NOMO-1 treated with dmso at 0.1 percent for 144 hours (cell line): ENCODE data around the gene HIPK2.

ENCODE experiments used
- DNase-seq: peaks from one replicate; lab custom pipeline; 2025; ENCODE audit not compliant: unreplicated experiment; lab: John Stamatoyannopoulos, UW

HIPK2 gene

GRCh38 chr7:139655305-139655704 is 122.5 kb downstream of the HIPK2 start:
- DNase-seq: no peak

GRCh38 chr7:139654276-139655181 is 123.3 kb downstream of the HIPK2 start:
- DNase-seq: no peak

DNA sequence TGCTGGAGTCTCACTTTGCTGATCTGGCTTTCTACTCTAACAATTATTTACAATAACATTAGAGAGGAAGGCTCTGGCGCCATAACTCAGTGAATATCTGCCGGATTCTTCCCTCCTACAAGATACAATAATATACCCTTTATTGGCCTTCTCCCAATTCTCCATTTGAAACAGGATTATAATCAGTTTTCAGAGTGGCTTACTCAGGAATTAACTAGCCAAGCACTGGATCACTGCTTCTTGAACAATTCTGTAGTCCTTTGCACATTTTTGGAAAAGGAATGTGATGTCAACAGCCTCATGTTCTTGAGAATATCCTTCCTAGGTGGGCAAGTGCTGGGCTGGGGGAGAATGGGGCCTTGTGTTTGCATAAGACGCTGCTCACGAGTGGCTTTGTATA is 125.9 kb downstream of the HIPK2 start:
- no peak for DNase-seq

GRCh38 chr7:139651308-139651707 is 126.5 kb downstream of the HIPK2 start:
- no peak for DNase-seq

GRCh38 chr7:139650429-139651100 is 127.2 kb downstream of the HIPK2 start:
- DNase-seq: no peak

DNA sequence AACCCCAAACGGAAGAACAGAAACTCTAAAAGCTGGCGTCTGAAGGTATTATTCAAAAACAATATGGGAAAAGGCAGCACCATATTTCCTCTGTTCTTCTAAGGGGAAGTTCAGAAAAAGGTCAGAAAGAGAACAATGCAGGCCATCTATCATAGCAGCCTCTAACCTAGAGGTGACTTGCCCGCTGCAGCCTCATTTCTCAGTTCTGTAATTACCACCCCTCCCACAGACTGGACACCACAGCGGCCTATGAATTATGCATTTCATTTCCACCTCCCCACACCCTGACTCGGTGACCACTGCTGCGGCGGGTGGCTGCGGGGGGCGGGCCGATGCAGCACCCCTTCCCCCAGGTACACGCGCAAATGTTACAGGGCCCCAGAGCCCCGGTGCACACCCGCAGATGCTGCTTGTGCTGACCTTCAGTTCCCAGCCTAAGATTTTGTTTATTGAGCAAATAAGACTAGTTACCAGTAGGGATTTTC is 128.8 kb downstream of the HIPK2 start:
- DNase-seq: peak; percentile 24

- no peak for DNase-seq
These were observed 129.4 kb downstream of the HIPK2 start for GRCh38 chr7:139648391-139648861.

DNA sequence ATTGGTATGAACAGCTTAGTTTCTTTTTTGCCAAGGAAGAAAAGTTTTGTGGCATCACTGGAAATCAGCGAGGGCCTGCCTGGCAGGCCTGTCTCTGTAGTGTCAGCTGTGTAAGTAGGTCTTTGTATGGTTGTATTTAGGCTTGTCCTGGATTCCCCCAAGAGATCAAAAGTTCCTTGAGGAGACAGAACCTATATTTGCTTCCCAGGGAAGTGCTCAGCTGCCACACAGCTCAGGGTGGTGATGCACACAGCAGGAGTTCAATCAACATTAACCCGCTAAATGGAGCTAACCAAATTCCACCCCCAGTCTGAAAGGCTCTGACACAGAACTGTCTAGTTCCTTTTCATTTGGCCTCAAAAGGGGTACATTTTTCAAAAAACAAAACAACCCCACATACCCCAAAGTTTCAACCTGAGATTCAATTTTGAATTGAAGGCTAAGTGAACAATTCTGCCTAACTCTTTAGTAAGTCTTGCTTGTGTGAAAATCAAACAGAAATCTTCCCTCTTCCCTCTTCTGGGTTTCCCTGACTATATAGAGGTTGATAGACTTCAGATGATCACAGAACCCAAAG is 129.9 kb downstream of the HIPK2 start:
- DNase-seq: no peak

- DNase-seq: no peak
These were observed 130.7 kb downstream of the HIPK2 start for GRCh38 chr7:139647085-139647484.

DNA sequence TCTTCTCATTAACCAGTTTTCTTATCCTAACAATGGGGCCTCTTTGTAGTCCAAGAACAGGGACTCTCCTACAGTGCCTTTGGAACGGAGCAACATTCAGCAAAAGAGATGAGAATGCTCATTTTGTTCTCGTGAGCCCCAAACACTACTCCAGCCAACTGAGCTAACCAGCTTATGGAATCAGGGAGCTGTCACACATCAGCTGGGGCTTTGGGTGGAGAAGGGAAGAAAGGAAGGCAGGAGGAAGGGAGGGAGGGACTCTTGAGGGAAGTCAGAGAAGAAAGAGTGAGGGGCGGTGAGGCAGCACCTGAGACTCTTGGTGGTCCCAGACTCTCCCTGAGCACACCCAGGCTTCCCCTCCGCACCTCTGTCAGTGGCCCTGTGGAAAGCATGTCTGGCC is 131.2 kb downstream of the HIPK2 start:
- DNase-seq: no peak

DNA sequence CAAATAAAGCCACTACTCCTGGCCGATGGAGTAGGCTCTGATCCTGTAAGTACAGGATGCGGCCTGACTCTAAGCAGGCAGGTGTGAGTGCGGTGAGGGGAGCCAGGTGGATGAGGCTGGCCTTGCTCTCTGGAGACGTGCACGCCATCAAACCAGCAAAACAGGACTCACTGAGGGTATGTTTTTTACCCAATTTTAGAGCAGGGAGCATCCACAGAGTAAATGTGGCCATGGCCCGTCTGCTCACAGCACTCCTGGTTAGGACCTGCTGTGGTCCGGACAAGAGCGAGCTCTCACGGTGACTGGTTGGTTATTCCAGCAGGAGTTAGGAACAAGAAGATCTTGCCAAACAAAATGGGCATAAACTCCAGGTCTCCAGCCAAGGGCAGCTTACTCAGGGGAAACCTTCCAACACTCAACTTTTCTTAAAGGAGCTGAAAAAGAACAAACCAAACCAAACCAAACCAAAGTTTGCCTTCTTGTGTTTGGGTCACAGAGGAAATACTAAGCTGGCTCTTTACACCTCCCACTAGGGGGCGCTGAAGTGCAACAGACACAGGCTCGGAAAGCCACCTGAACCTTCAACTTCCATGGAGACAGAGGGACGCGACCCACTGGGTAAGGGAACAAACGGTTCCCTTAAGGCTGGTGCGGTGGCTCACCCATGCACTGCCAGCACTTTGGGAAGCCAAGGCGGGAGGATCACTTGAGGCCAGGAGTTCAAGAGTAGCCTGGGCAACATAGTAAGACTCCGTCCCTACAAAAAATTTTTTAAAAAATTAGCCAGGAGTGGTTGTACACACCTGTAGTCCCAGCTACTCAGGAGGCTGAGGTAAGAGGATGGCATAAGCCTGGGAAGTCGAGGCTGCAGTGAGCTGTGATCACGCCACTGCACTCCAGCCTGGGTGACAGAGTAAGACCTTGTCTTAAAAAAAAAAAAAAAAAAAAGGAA is 131.9 kb downstream of the HIPK2 start:
- peak; percentile 20 for DNase-seq

GRCh38 chr7:139643951-139644585 is 133.7 kb downstream of the HIPK2 start:
- DNase-seq: no peak

DNA sequence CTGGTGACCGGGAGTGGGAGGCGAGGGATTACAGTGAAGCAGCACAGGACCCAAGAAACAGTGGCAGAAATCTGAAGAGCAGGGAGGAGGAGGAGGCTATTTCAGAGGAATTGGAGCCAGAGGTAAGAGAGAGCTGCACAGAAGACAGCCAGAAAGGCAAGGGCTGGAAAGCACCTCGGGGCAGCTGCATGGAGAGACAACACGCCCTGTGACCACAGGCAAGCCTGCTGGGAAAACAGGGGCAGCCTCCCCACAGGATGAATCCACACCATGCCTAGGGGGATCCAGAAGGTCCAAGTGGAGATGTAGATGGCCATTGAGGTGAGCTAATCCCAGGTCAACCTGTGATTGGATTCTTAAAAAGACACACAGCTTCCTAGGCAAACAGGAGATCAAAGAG is 135.5 kb downstream of the HIPK2 start:
- DNase-seq: no peak

- DNase-seq: no peak
These were observed 136.3 kb downstream of the HIPK2 start for GRCh38 chr7:139641337-139641992.

DNA sequence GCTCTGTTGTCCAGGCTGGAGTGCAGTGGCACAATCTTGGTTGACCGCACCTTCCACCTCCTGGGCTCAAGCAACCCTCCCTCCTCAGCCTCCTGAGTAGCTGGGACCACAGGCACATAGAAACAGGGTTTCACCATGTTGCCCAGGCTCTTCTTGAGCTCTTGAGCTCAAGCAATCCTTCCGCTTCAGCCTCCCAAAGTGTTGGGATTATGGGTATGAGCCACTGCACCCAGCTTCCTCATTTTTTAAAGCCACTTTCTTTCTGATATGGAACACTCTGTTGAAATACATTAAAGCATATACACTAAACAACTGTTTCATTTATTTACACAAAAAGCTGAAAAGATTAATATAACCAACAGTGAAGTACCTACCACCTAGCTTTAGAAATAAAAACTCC is 137.1 kb downstream of the HIPK2 start:
- DNase-seq: no peak

DNA sequence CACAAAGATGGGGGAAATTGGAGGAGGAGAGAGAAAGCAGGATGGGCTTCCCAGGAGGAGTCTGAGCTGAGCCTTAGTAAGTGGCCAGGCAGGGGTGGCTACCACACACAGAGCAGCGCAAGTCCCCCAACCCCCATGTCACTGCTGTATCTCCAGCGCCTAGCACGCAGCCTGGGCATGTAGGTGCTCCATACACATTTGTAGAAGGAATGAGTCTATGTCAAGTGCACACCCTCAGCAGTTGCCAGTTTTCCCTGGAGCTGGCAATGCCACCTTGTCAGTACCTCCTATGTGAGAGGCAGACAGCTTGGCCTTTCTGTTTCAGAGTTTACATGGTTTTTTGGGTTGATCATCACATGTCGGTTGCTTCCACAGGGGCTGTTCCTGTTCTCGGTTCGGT is 138.2 kb downstream of the HIPK2 start:
- no peak for DNase-seq

- no peak for DNase-seq
These were observed 142.1 kb downstream of the HIPK2 start for GRCh38 chr7:139635526-139636302.

DNA sequence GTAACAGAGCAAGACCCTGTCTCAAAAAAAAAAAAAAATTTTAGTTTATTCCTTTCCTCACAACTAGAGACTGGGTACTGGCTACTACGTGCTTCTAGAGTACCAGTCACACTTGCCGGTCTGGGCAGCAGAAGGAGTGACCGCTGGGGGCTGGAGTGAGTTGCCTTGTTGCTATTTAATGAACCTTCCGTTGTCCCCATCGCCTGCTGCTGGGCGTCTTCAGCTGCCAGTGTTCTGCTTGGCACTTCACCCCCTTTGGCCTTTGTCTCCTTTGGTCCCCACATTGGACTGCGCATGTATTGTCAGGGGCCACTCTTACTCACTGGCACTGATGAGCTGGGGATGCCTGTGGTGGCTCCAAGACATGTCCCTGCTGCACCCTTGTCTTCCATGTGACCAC is 143.7 kb downstream of the HIPK2 start:
- DNase-seq: no peak

DNA sequence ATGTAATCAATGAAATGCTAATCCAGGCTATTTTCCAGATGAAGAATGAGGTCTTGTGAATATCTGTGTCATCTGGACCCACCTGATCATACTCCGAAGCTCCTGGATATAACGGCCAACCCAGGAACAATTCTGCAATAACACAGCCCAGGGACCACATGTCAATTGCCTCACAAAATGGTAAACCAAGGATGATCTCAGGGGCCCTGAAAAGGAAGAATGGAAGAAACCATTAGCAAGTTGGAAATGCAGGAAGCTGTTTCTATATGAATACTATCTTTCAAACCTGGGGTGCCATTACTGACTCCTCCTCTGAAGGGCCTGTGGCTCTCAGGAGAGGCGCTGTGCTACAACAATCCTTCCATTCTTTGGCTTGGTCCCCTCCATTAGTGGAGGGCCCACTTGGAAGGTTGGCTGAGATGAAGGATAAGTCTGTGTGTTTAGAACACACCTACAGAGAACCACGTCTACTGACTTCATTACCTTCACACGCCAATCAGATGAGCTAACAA is 146.2 kb downstream of the HIPK2 start:
- no peak for DNase-seq
